Kidney (tissue), 14 donors: Measurements from ENCODE around the gene RNF121. TPM values are rescaled to one million over a fixed set of nuclear protein-coding genes. Genes with fewer than 3 reads are reported as not detected.
A peak's percentile ranks its signal among the peaks of the same experiment; 100 is the strongest.

ENCODE experiments used
- DNase-seq, 5 donors: peaks; one replicate each; pipeline ENCODE4 v3.0.0-alpha.2; 2013 to 2020
- FAIRE-seq: peaks from 2 replicates; lab custom pipeline; 2012; peaks lifted over from hg19 to GRCh38; lab: Jason Lieb, UNC
- H3K27ac ChIP-seq, 2 donors: one replicate each; pipeline ENCODE4 v1.7.0; 2013; ENCODE audit warnings: low read depth in 2 of 2, low read length in 2 of 2, inconsistent platforms in 1 of 2
- H3K27me3 ChIP-seq: one replicate; pipeline ENCODE4 v1.7.1; 2013; ENCODE audit warnings: low read length, inconsistent platforms; ENCODE audit not compliant: control insufficient read depth, insufficient read depth
- H3K36me3 ChIP-seq, 3 donors: one replicate each; pipeline versions ENCODE4 v1.7.0 to v1.7.1; 2013; ENCODE audit warnings: low read length in 3 of 3, control low read depth in 1 of 3, inconsistent platforms in 1 of 3; ENCODE audit not compliant: insufficient read depth in 3 of 3, control insufficient read depth in 2 of 3
- H3K4me1 ChIP-seq, 3 donors: one replicate each; pipeline versions ENCODE4 v1.7.0 to v1.7.1; 2013; ENCODE audit warnings: low read length in 3 of 3, inconsistent platforms in 1 of 3, low read depth in 1 of 3; ENCODE audit not compliant: control insufficient read depth in 2 of 3, insufficient read depth in 2 of 3
- H3K4me3 ChIP-seq, 3 donors: one replicate each; pipeline versions ENCODE4 v1.7.0 to v1.8.1; 2013; ENCODE audit warnings: low read length in 3 of 3, control low read depth in 1 of 3, inconsistent platforms in 1 of 3
- H3K9ac ChIP-seq, 3 donors: one replicate each; pipeline versions ENCODE4 v1.7.0 to v1.7.1; 2013; ENCODE audit warnings: low read length in 3 of 3, control low read depth in 1 of 3, inconsistent platforms in 1 of 3
- H3K9me3 ChIP-seq, 3 donors: one replicate each; pipeline versions ENCODE4 v1.7.0 to v1.7.1; 2013; ENCODE audit warnings: low read length in 3 of 3, control low read depth in 1 of 3, inconsistent platforms in 1 of 3; ENCODE audit not compliant: control insufficient read depth in 2 of 3, insufficient read depth in 1 of 3
- intact Hi-C: fragments of 100-400 bp; cut with DNase I; formaldehyde crosslinking; loops from one replicate; pipeline ENCODE4 v1.11.1; 2022
- polyA plus RNA-seq: library from polyadenylated mRNA; stranded (reverse); fragments of 350-450 nt; fragmentation: Illumina TruSeq; extraction: RNeasy Lipid Tissue Mini Kit (QIAGEN cat#74804); gene quantifications from one replicate; pipeline ENCODE4 v1.2.3, GENCODE V29; 2014; ENCODE audit warnings: low read depth, low replicate concordance; ENCODE audit not compliant: insufficient read depth
- total RNA-seq: library from RNA; stranded (reverse); fragmentation: NEBNext Ultra II Directional; extraction: Animal tissue kit (Norgen Biotek cat#: 25700); gene quantifications from one replicate; pipeline ENCODE4 v1.2.1, GENCODE V29; 2021
- TF ChIP-seq, protein P1 (sequence below): IDR thresholded peaks from 3 replicates; pipeline ENCODE4 v1.5.1; 2012; ENCODE audit warnings: mild to moderate bottlenecking, moderate library complexity, borderline replicate concordance; ENCODE audit not compliant: insufficient read depth; ENCODE audit errors: extremely low read depth
- donor health status: control.
- donor health status: control.
- donor health status: control.
- donor health status: control.
- donor health status: control.
- donor health status: DM: yes; HTN: yes; CAD: no.
- donor health status: Normal renal cell carcinoma (clear cell type).

RNF121 gene
- total and polyA plus RNA-seq, 2 donors from 2014 or later = 37.1 to 59.4 TPM

DNA sequence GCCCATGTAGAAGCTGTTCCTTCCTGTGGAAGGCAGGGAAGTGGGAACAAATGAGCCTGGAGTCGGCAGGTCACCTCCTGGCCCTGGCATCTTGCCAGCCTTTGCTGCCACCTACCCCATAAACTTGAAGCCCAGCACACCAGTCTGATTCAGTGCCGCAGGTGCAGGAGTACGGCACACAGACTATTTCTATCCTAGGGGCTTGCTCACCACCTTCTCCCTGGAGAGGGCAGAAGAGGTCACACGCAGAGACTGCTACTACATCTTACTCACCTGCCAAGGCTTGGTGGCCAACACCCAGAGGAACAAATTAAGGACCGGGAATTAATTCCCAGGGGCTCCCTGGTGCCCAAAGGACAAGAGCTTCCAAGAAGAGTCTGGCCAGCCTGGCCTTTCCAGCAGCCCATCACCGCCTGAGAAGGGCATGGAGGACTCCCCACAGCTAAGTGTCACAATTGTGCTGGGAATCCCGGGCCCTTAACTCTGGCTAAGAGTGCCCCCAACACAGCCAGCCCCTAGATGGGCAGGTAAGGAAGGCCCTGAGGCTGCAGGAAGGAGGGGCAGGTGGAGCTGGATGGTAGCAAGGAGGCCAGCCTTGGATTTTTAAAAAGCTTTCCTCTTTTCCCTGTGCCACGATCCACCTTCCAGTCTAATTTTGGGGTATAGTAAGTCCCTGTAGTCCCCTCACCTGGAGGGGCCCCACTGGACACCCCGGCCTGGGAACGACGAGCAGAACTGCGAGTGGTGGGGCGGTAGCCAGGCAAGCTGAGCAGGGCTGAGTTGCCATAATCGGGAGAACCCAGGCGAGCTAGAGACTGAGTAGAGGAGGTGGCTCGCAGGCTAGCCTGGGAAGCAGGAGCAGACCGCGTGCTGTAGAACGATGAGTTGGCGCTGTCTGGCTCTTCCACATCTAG is 76.8 kb downstream of the RNF121 start:
- H3K4me1 ChIP-seq = peaks cover 0 to 7% (median 3%) of the 10 kb centered on the region in 3 donors
- intact Hi-C loops = no loop called here
- H3K27ac ChIP-seq = no peak overlapping the region
- FAIRE-seq = no peak
- H3K9me3 ChIP-seq = no peaks in the 10 kb centered on the region
- no peak overlapping the region for H3K4me3 ChIP-seq
- TF ChIP-seq, protein P1, sequence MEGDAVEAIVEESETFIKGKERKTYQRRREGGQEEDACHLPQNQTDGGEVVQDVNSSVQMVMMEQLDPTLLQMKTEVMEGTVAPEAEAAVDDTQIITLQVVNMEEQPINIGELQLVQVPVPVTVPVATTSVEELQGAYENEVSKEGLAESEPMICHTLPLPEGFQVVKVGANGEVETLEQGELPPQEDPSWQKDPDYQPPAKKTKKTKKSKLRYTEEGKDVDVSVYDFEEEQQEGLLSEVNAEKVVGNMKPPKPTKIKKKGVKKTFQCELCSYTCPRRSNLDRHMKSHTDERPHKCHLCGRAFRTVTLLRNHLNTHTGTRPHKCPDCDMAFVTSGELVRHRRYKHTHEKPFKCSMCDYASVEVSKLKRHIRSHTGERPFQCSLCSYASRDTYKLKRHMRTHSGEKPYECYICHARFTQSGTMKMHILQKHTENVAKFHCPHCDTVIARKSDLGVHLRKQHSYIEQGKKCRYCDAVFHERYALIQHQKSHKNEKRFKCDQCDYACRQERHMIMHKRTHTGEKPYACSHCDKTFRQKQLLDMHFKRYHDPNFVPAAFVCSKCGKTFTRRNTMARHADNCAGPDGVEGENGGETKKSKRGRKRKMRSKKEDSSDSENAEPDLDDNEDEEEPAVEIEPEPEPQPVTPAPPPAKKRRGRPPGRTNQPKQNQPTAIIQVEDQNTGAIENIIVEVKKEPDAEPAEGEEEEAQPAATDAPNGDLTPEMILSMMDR = no peak
- DNase-seq = peak in 2 of 5 donors; percentile 37 to 73
- no peak overlapping the region for H3K9ac ChIP-seq
- H3K27me3 ChIP-seq = no peaks in the 10 kb centered on the region
- peaks cover 8 to 77% (median 71%) of the 10 kb centered on the region in 3 donors for H3K36me3 ChIP-seq

DNA sequence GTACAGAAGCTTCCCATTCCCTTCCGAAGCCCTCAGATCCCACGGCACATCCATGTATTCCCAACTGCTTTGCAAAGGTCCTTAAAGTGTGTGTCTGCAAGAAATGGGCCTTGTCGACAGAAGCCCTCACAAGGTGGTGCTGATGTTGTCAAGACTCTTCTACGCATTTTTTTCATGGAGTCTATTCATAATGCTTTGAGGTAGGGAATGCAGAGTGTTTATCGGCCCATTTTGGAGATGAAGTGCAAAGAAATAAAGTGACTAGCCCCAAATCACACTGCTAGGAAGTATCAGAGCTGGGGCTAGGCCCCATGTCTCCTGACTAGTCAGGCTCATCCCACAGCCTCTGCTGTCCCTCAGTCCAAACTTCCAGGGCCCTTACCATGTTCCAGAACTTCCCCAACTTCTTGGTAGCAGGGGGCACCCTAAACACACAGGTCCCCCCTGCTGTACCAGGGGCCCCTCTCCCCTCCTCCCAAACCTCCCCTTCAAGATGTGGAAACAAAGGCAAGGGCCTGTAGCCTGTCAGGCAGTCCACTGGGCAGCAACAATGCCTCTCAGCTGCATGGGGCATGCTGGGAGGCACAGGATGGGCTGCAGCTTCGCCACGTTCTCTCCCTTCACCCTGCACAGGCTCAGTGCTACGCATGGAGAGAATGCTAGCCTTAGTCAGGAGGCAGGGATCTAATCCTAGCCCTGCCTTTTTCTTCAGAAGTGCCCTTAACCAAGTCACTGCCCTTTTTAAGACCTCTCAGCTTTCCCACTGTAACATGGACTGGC is 77.7 kb downstream of the RNF121 start:
- no peak for FAIRE-seq
- H3K4me1 ChIP-seq = peaks cover 0 to 6% (median 0%) of the 10 kb centered on the region in 3 donors
- H3K36me3 ChIP-seq = peaks cover 8 to 86% (median 79%) of the 10 kb centered on the region in 3 donors

DNA sequence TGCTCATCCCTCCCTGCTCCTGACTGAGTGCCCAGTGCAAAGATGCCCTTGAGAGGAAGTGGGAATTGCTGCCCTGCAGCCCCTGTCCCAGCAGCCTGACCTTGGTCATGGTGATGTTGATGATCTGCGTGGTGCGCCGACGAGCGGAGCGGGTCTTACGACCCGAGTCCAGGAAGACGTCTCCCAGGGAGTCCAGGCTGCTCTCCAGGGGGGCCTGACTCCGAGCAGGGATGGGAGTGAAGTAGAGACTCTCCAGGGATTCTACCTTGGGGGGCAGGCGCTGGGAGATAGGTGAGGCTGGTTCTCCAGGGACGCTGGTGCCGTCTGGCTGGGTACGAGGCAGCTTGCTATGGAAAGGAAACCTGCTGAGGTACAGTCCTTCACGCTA is 78.2 kb downstream of the RNF121 start:
- Histone ChIP-seq H3K36me3 (peaks cover 10 to 91% (median 83%) of the 10 kb centered on the region in 3 donors), H3K9ac (no peak overlapping the region), H3K27me3 (no peaks in the 10 kb centered on the region), H3K4me3 (no peak overlapping the region), H3K4me1 (peaks cover 0 to 8% (median 0%) of the 10 kb centered on the region in 3 donors), H3K27ac (no peak overlapping the region), H3K9me3 (no peaks in the 10 kb centered on the region)
- no peak for FAIRE-seq
- intact Hi-C loops = no loop called here
- TF ChIP-seq, protein P1 = no peak
- DNase-seq = no peak

More for the DNA sequence above, 77.7 kb downstream of the RNF121 start:
- Histone ChIP-seq H3K27ac (no peak overlapping the region), H3K9me3 (no peaks in the 10 kb centered on the region), H3K4me3 (no peak overlapping the region), H3K27me3 (no peaks in the 10 kb centered on the region), H3K9ac (no peak overlapping the region)
- DNase-seq = no peak
- intact Hi-C loops = no loop called here
- TF ChIP-seq, protein P1 = no peak
